Osteoblast (primary cell): ENCODE measurements around the gene ITPR1. TPM values are rescaled to one million over a fixed set of nuclear protein-coding genes. Genes with fewer than 3 reads are reported as not detected.
A peak's percentile ranks its signal among the peaks of the same experiment; 100 is the strongest.

Experiments used
- DNase-seq: peaks from one replicate; pipeline ENCODE4 v3.0.0; 2011; ENCODE audit warnings: low spot score, mixed read lengths; ENCODE audit not compliant: insufficient read length; ENCODE audit errors: missing footprints
- H2AFZ ChIP-seq: 2 replicates; pipeline ENCODE4 v1.6.0; 2011; ENCODE audit warnings: mild to moderate bottlenecking, low read length
- H3K27ac ChIP-seq: 2 replicates; pipeline ENCODE4 v1.5.1; 2011; ENCODE audit warnings: mild to moderate bottlenecking, low read depth, low read length, moderate library complexity
- H3K27me3 ChIP-seq: 2 replicates; pipeline ENCODE4 v1.6.0; 2012; ENCODE audit warnings: mild to moderate bottlenecking, control low read depth, inconsistent platforms, low read length, moderate library complexity; ENCODE audit not compliant: insufficient read depth
- H3K36me3 ChIP-seq: 2 replicates; pipeline ENCODE4 v1.5.1; 2011; ENCODE audit warnings: mild to moderate bottlenecking, low read length, control low read depth, moderate library complexity; ENCODE audit not compliant: insufficient read depth
- H3K4me1 ChIP-seq: 2 replicates; pipeline ENCODE4 v1.5.1; 2011; ENCODE audit warnings: mild to moderate bottlenecking, low read length, control low read depth, moderate library complexity; ENCODE audit not compliant: insufficient read depth
- H3K4me2 ChIP-seq: 2 replicates; pipeline ENCODE4 v1.6.0; 2011; ENCODE audit warnings: mild to moderate bottlenecking, low read length; ENCODE audit not compliant: insufficient read depth
- H3K4me3 ChIP-seq: fragments of 200-600 bp; sonication (generic); 3 replicates; pipeline ENCODE4 v1.5.1; 2012; ENCODE audit warnings: mild to moderate bottlenecking, low read length, inconsistent platforms; ENCODE audit not compliant: insufficient read depth
- H3K79me2 ChIP-seq: 2 replicates; pipeline ENCODE4 v1.6.0; 2012; ENCODE audit warnings: mild to moderate bottlenecking, low read length, control low read depth, inconsistent platforms; ENCODE audit not compliant: insufficient read depth
- H3K9me3 ChIP-seq: 2 replicates; pipeline ENCODE4 v1.5.1; 2011; ENCODE audit warnings: low read depth, low read length, control low read depth
- H4K20me1 ChIP-seq: 2 replicates; pipeline ENCODE4 v1.6.0; 2012; ENCODE audit warnings: mild to moderate bottlenecking, low read length, control low read depth; ENCODE audit not compliant: insufficient read depth
- CTCF ChIP-seq: IDR thresholded peaks from 2 replicates; pipeline ENCODE4 v1.5.1; 2011; ENCODE audit warnings: mild to moderate bottlenecking, low read depth, low read length, moderate library complexity; ENCODE audit errors: extremely low read depth
- total RNA-seq: library from RNA; depleted of rRNA; stranded (reverse); fragments of >200 nt; gene quantifications from 2 replicates; pipeline ENCODE4 v1.2.3, GENCODE V29; 2012

The ITPR1 gene
- total RNA-seq, 1 donor = 16.6 TPM

GRCh38 chr3:4708230-4708629 is 215.1 kb downstream of the ITPR1 start:
- peaks cover 7% of the 10 kb centered on the region for H3K4me1 ChIP-seq
- no peaks in the 10 kb centered on the region for H4K20me1 ChIP-seq
- H3K27ac ChIP-seq = no peak overlapping the region
- no peaks in the 10 kb centered on the region for H3K36me3 ChIP-seq
- no peak overlapping the region for H3K4me3 ChIP-seq
- no peak overlapping the region for H2AFZ ChIP-seq
- no peaks in the 10 kb centered on the region for H3K9me3 ChIP-seq
- no peak for DNase-seq
- H3K79me2 ChIP-seq = no peaks in the 10 kb centered on the region
- no peak overlapping the region for H3K4me2 ChIP-seq
- TF ChIP-seq CTCF = no peak
- H3K27me3 ChIP-seq = no peaks in the 10 kb centered on the region

GRCh38 chr3:4709341-4709740 is 216.2 kb downstream of the ITPR1 start:
- Histone ChIP-seq H3K4me3 (no peak overlapping the region), H3K36me3 (no peaks in the 10 kb centered on the region), H3K79me2 (no peaks in the 10 kb centered on the region), H2AFZ (no peak overlapping the region), H3K9me3 (no peaks in the 10 kb centered on the region), H3K27ac (no peak overlapping the region), H4K20me1 (no peaks in the 10 kb centered on the region), H3K4me1 (peaks cover 7% of the 10 kb centered on the region), H3K4me2 (no peak overlapping the region), H3K27me3 (no peaks in the 10 kb centered on the region)
- DNase-seq = no peak
- TF ChIP-seq CTCF = no peak

- Histone ChIP-seq H2AFZ (no peak overlapping the region), H3K27me3 (no peaks in the 10 kb centered on the region), H3K4me2 (no peak overlapping the region), H3K9me3 (no peaks in the 10 kb centered on the region), H3K36me3 (no peaks in the 10 kb centered on the region), H4K20me1 (no peaks in the 10 kb centered on the region), H3K4me1 (peaks cover 7% of the 10 kb centered on the region), H3K4me3 (no peak overlapping the region), H3K27ac (no peak overlapping the region), H3K79me2 (no peaks in the 10 kb centered on the region)
- no peak for TF ChIP-seq CTCF
- no peak for DNase-seq
Measured at GRCh38 chr3:4710191-4710590, 217.0 kb downstream of the ITPR1 start.

GRCh38 chr3:4711680-4711992 is 218.5 kb downstream of the ITPR1 start:
- DNase-seq = no peak
- Histone ChIP-seq H3K79me2 (no peaks in the 10 kb centered on the region), H3K27me3 (no peaks in the 10 kb centered on the region), H2AFZ (no peak overlapping the region), H4K20me1 (no peaks in the 10 kb centered on the region), H3K4me3 (no peak overlapping the region), H3K4me1 (peaks cover 12% of the 10 kb centered on the region), H3K36me3 (no peaks in the 10 kb centered on the region), H3K27ac (peak overlapping the region; percentile 51), H3K4me2 (peak overlapping the region; percentile 29), H3K9me3 (no peaks in the 10 kb centered on the region)
- no peak for TF ChIP-seq CTCF
